SK-N-SH treated with all-trans-retinoic acid at 6 μM for 48 hours (cell line): ENCODE measurements around the gene RHOG.
A peak's percentile ranks its signal among the peaks of the same experiment; 100 is the strongest.

Experiments used
- ATAC-seq: fragments of 200-7000 bp; cut with Tn5 transposase; 3 replicates; pipeline ENCODE4 v1.9.1; 2020; ENCODE audit warnings: mild to moderate bottlenecking, moderate library complexity
- BACH2 ChIP-seq: fragments of 250-450 bp; sonication (Bioruptor Pico); IDR thresholded peaks from 2 replicates; pipeline ENCODE4 v1.9.0; 2021; ENCODE audit warnings: mild to moderate bottlenecking, borderline replicate concordance
- CREB5 ChIP-seq: fragments of 250-450 bp; sonication (Bioruptor Pico); IDR thresholded peaks from 2 replicates; pipeline ENCODE4 v1.5.1; 2020; ENCODE audit warnings: low read depth, mild to moderate bottlenecking, moderate library complexity
- CSDC2 ChIP-seq: fragments of 250-450 bp; sonication (Bioruptor Pico); IDR thresholded peaks from 2 replicates; pipeline ENCODE4 v1.5.0; 2020; ENCODE audit warnings: mild to moderate bottlenecking, moderate library complexity
- CSRNP3 ChIP-seq: fragments of 250-450 bp; sonication (Bioruptor Pico); IDR thresholded peaks from 2 replicates; pipeline ENCODE4 v1.5.1; 2021; ENCODE audit warnings: mild to moderate bottlenecking, moderate library complexity
- ESRRG ChIP-seq: fragments of 250-450 bp; sonication (Bioruptor Pico); IDR thresholded peaks from 2 replicates; pipeline ENCODE4 v1.6.1; 2021; ENCODE audit warnings: mild to moderate bottlenecking
- GLIS3 ChIP-seq: fragments of 250-450 bp; sonication (Bioruptor Pico); IDR thresholded peaks from 2 replicates; pipeline ENCODE4 v1.5.0; 2020; ENCODE audit warnings: mild to moderate bottlenecking, moderate library complexity
- ISL1 ChIP-seq: fragments of 250-450 bp; sonication (Bioruptor Pico); IDR thresholded peaks from 2 replicates; pipeline ENCODE4 v2.1.2; 2022; ENCODE audit warnings: mild to moderate bottlenecking, moderate library complexity
- OSR1 ChIP-seq: fragments of 250-450 bp; sonication (Bioruptor Pico); IDR thresholded peaks from 2 replicates; pipeline ENCODE4 v1.8.0; 2022; ENCODE audit warnings: moderate library complexity, mild to moderate bottlenecking, inconsistent platforms
- PATZ1 ChIP-seq: fragments of 250-450 bp; sonication (Bioruptor Pico); IDR thresholded peaks from 2 replicates; pipeline ENCODE4 v1.8.0; 2020; ENCODE audit warnings: mild to moderate bottlenecking, moderate library complexity, borderline replicate concordance
- PPARA ChIP-seq: fragments of 250-450 bp; sonication (Bioruptor Pico); IDR thresholded peaks from 2 replicates; pipeline ENCODE4 v1.5.0; 2020; ENCODE audit warnings: mild to moderate bottlenecking, borderline replicate concordance
- RARB ChIP-seq: fragments of 250-450 bp; sonication (Bioruptor Pico); IDR thresholded peaks from 2 replicates; pipeline ENCODE4 v1.8.0; 2021; ENCODE audit warnings: mild to moderate bottlenecking, moderate library complexity
- SNAI2 ChIP-seq: fragments of 250-450 bp; sonication (Bioruptor Pico); IDR thresholded peaks from 2 replicates; pipeline ENCODE4 v1.5.0; 2020; ENCODE audit warnings: mild to moderate bottlenecking, moderate library complexity
- TCF4 ChIP-seq: fragments of 250-450 bp; sonication (Bioruptor Pico); IDR thresholded peaks from 2 replicates; pipeline ENCODE4 v1.8.0; 2021; ENCODE audit warnings: mild to moderate bottlenecking, moderate library complexity, borderline replicate concordance
- TOX ChIP-seq: fragments of 250-450 bp; sonication (Bioruptor Pico); IDR thresholded peaks from 2 replicates; pipeline ENCODE4 v1.8.0; 2021; ENCODE audit warnings: mild to moderate bottlenecking, moderate library complexity, borderline replicate concordance
- TSHZ2 ChIP-seq: fragments of 250-450 bp; sonication (Bioruptor Pico); IDR thresholded peaks from 2 replicates; pipeline ENCODE4 v1.5.0; 2020; ENCODE audit warnings: mild to moderate bottlenecking, moderate library complexity
- ZC3H10 ChIP-seq: fragments of 250-450 bp; sonication (Bioruptor Pico); IDR thresholded peaks from 2 replicates; pipeline ENCODE4 v1.5.1; 2021; ENCODE audit warnings: mild to moderate bottlenecking, moderate library complexity
- ZFP3 ChIP-seq: fragments of 250-450 bp; sonication (Bioruptor Pico); IDR thresholded peaks from 2 replicates; pipeline ENCODE4 v1.5.0; 2020; ENCODE audit warnings: mild to moderate bottlenecking, moderate library complexity
- ZFP30 ChIP-seq: fragments of 450-650 bp; formaldehyde crosslinking; IDR thresholded peaks from 2 replicates; pipeline ENCODE4 v1.5.0; 2022; ENCODE audit warnings: mild to moderate bottlenecking, moderate library complexity
- ZNF565 ChIP-seq: fragments of 450-650 bp; formaldehyde crosslinking; conservative IDR thresholded peaks from 2 replicates; pipeline ENCODE4 v1.5.0; 2020; ENCODE audit warnings: low read depth, mild to moderate bottlenecking, moderate library complexity
- ZNF70 ChIP-seq: fragments of 450-650 bp; formaldehyde crosslinking; IDR thresholded peaks from 2 replicates; pipeline ENCODE4 v1.5.0; 2020; ENCODE audit warnings: mild to moderate bottlenecking, moderate library complexity

RHOG gene

GRCh38 chr11:3855808-3856491 is 15.2 kb upstream of the RHOG start:
- TF ChIP-seq ESRRG (no peak), GLIS3 (CRISPR knock-in tag) (no peak), CSDC2 (CRISPR knock-in tag) (no peak), RARB (CRISPR knock-in tag) (no peak), ISL1 (CRISPR knock-in tag) (no peak), ZNF70 (no peak), PATZ1 (CRISPR knock-in tag) (no peak), ZFP3 (no peak), ZNF565 (CRISPR knock-in tag) (no peak), ZC3H10 (CRISPR knock-in tag) (no peak), OSR1 (CRISPR knock-in tag) (no peak), ZFP30 (CRISPR knock-in tag) (no peak), TOX (no peak), CSRNP3 (CRISPR knock-in tag) (no peak)
- peak; percentile 38 for ATAC-seq

- ATAC-seq = peak; percentile 88
- TF ChIP-seq CREB5 = no peak
- no peak for TF ChIP-seq TCF4 (CRISPR knock-in tag)
- TF ChIP-seq, all 23 proteins: peak for 0
Observed at GRCh38 chr11:3854977-3855807, 14.4 kb upstream of the RHOG start, which contains the start of gene STIM1. STIM1 (plus strand) TSS chr11:3855664; CDS start chr11:3856271, 607 bp downstream.

- TF ChIP-seq PPARA (CRISPR knock-in tag) (no peak), OSR1 (CRISPR knock-in tag) (no peak), BACH2 (CRISPR knock-in tag) (no peak), ZNF565 (CRISPR knock-in tag) (no peak), SNAI2 (CRISPR knock-in tag) (no peak), ZC3H10 (CRISPR knock-in tag) (no peak), RARB (CRISPR knock-in tag) (no peak), ZFP30 (CRISPR knock-in tag) (no peak), TOX (no peak), TCF4 (CRISPR knock-in tag) (no peak), CSRNP3 (CRISPR knock-in tag) (no peak), ZFP3 (no peak), TSHZ2 (CRISPR knock-in tag) (no peak), CREB5 (no peak)
- no peak for ATAC-seq
Observed at GRCh38 chr11:3854660-3854976, 13.9 kb upstream of the RHOG start.
